Measurements from ENCODE around the gene MYO1F.

GRCh38 chr19:8525401-8525684, 51.9 kb downstream of the MYO1F start:
- TF ChIP-seq CTCF (conservative IDR thresholded peaks at IDR 0.05): no peak
- TF ChIP-seq ZFX (IDR thresholded peaks at IDR 0.05): no peak

Data from C4-2B (cell line).